Bone marrow (tissue), 2 donors: ENCODE results near the gene VOPP1.
"Not testable (repeated sequence)": the region's sequence is repeated elsewhere in the genome, so short reads cannot be mapped to it uniquely, and the experiment has no call there.

Experiments
- DNase-seq, 2 donors: peaks; one replicate each; lab custom pipeline; 2025; lab: John Stamatoyannopoulos, UW

The VOPP1 gene, protein sequence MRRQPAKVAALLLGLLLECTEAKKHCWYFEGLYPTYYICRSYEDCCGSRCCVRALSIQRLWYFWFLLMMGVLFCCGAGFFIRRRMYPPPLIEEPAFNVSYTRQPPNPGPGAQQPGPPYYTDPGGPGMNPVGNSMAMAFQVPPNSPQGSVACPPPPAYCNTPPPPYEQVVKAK

GRCh38 chr7:55572378-55573233 lies at the start of gene VOPP1:
VOPP1 (minus strand) TSS chr7:55572502; CDS start chr7:55572324, 178 bp downstream.
- peak; percentile 23 to 26 for DNase-seq

- no peak for DNase-seq
These were observed 46.6 kb upstream of the VOPP1 start for GRCh38 chr7:55618913-55619312.

- DNase-seq, result not testable (repeated sequence)
These were observed 42.2 kb upstream of the VOPP1 start for GRCh38 chr7:55614365-55615064.

DNA sequence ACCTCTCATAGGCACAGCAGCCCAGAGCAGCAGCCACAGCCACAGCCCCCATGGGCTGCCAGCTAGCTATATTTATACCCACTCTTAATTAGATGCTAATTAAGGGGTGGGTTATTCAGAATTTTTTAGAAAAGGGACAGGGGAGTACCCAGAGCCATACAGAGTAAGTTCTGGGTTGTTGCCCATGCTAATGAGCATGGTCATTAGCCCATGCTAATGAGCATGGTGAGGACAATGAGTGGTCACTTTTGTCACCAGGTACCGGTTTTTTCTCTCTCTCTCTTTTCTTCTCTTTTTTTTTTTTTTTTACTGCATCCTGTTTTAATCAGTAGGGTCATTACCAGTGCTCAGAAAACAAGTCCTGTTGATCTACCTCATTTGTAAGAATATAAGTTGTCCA lies 37.4 kb upstream of the VOPP1 start:
- not testable (repeated sequence) for DNase-seq

DNA sequence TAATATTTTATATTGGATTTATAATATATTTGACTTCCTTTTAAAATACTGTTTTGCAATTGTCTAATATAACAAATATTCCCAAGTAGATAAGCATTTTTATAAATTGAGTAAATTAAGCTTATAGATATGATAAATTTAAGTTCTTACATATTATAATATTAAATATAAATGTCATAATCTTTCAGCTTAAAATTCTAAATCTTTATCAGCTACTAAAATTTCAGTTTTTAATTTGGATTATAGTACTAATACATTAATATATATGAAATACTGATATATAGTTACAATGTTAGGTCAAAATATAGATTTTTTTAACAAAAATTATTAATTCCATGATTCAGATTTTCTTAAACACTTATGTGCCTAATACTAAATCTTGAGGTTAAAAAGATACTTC lies 33.4 kb upstream of the VOPP1 start:
- DNase-seq, result not testable (repeated sequence)

- not testable (repeated sequence) for DNase-seq
These were observed 25.7 kb upstream of the VOPP1 start for GRCh38 chr7:55597944-55598499.

DNA sequence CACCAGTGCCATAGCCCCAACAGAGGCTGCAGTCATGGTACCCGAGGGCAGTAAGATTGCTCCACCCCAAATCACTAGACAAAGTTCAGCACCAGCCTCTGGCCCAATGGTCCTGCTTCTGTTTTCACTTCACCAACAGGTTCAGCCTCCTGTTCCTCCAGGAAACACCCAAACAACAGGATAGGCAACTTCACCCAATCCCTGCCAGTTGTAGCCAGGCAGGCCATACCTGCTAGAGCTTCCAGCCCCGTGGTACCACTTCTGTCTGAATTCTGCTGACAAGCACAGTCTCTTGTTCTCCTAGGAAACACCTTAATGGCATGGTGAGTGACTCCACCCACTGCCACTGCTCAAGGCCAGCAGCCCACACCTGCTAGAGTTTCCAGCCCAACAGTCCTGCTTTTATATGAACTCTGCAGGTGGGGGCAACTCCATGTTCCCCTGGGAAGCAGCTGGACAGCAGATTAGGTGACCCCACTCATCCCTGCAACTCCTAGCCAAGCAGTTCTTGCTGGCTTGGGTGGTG lies 25.0 kb upstream of the VOPP1 start:
- DNase-seq, result not testable (repeated sequence)

DNA sequence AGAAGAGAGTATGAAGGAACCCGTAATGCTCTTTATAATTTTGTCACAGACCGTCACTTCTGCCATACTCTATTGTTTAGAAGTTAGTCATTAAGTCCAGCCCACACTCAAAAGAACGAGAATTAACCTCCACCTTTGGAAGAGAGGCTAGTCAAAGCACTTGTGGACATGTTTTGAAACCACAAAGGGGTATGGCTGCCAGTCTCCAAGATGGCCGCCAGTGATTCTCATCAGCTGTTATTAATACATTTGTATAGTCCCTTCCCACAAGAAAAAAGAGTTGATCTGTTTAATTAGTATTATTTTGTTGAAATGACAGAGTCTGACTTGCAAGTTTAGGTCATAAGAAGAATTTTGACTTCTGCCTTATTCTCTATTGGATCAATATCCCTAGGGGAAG lies 23.2 kb upstream of the VOPP1 start:
- no peak for DNase-seq

DNA sequence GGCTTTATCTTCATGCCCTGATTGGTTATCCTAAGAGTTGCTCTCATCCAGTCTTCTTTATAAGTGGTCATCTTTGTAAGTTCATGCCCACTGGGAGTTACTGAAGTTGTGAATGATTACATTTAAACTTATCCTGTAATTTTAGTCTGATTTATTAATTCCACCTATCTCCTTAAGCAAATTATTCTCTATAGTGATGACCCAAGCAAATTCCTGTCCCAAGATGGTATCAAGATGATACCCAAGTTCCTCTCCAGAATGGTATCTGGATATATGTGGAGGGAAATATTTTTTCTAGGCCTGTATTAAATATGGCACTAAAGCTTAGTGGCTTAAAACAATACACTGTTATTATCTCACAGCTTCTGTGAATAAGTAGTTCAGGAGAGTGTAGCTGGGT lies 22.6 kb upstream of the VOPP1 start:
- no peak for DNase-seq

DNA sequence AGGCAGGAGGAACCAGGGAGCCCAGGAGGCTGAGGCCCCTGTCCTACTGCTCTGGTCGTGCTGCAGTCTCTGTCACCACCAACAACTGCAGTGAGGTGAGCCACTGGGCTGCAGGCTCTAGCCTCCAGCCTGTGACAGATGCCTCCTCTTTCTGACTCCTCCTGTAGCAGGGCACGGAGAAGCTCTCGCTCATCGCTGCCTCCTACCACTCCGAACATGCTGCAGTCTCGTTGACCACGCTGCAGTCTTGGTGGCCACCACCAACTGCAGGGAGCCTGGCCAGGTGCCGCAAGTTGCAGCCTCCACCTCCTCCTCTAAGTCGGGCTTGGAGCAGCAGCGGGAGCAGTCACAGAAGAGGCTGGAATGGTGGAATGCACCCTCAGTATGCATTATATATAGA lies 22.1 kb upstream of the VOPP1 start:
- no peak for DNase-seq

- DNase-seq, result peak; percentile 30 to 32
These were observed 21.4 kb upstream of the VOPP1 start for GRCh38 chr7:55593515-55594318.

- no peak for DNase-seq
These were observed 20.8 kb upstream of the VOPP1 start for GRCh38 chr7:55593172-55593514.

GRCh38 chr7:55592492-55592891 lies 20.2 kb upstream of the VOPP1 start:
- no peak for DNase-seq

- DNase-seq, result no peak
These were observed 19.1 kb upstream of the VOPP1 start for GRCh38 chr7:55591282-55591931.

- DNase-seq, result no peak
These were observed 18.4 kb upstream of the VOPP1 start for GRCh38 chr7:55590517-55591281.

GRCh38 chr7:55589905-55590304 lies 17.6 kb upstream of the VOPP1 start:
- DNase-seq, result no peak

GRCh38 chr7:55588976-55589604 lies 16.8 kb upstream of the VOPP1 start:
- no peak for DNase-seq

- no peak for DNase-seq
These were observed 16.0 kb upstream of the VOPP1 start for GRCh38 chr7:55588379-55588699.

GRCh38 chr7:55587687-55588378 lies 15.5 kb upstream of the VOPP1 start:
- DNase-seq, result no peak
